Measurements from ENCODE around the gene GRID1.

- no peak for TF ChIP-seq ZNF274 (IDR thresholded peaks at IDR 0.05; ENCODE audit: low read depth, low read length)
- TF ChIP-seq SUZ12 (IDR thresholded peaks at IDR 0.05; ENCODE audit: extremely low read depth, insufficient read depth, insufficient read length) = no peak
- no peak for TF ChIP-seq YY1 (IDR thresholded peaks at IDR 0.05; ENCODE audit: insufficient read depth, insufficient read length)
Observed at GRCh38 chr10:85578860-85579259, 787.7 kb downstream of the GRID1 start.
